ENCODE measurements around the gene CBS. TPM values are rescaled to one million over a fixed set of nuclear protein-coding genes. Genes with fewer than 3 reads are reported as not detected.
A peak's percentile ranks its signal among the peaks of the same experiment; 100 is the strongest.

The CBS gene
- total RNA-seq, 1 donor from 2014 or later: 165 TPM

GRCh38 chr21:43024439-43025136 is 51.0 kb downstream of the CBS start:
- DNase-seq (ENCODE audit: low read depth, low spot score): no peak
- TF ChIP-seq, protein P1, sequence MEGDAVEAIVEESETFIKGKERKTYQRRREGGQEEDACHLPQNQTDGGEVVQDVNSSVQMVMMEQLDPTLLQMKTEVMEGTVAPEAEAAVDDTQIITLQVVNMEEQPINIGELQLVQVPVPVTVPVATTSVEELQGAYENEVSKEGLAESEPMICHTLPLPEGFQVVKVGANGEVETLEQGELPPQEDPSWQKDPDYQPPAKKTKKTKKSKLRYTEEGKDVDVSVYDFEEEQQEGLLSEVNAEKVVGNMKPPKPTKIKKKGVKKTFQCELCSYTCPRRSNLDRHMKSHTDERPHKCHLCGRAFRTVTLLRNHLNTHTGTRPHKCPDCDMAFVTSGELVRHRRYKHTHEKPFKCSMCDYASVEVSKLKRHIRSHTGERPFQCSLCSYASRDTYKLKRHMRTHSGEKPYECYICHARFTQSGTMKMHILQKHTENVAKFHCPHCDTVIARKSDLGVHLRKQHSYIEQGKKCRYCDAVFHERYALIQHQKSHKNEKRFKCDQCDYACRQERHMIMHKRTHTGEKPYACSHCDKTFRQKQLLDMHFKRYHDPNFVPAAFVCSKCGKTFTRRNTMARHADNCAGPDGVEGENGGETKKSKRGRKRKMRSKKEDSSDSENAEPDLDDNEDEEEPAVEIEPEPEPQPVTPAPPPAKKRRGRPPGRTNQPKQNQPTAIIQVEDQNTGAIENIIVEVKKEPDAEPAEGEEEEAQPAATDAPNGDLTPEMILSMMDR (conservative IDR thresholded peaks at IDR 0.05): no peak
- Mint-ChIP-seq H3K4me1 (no peaks in the 10 kb centered on the region), H3K4me3 (no peak overlapping the region), H3K36me3 (ENCODE audit: low read depth) (peaks cover 3% of the 10 kb centered on the region), H3K9me3 (no peaks in the 10 kb centered on the region), H3K27ac (ENCODE audit: unreplicated experiment) (no peak overlapping the region), H3K27me3 (ENCODE audit: low read depth) (no peaks in the 10 kb centered on the region)

DNA sequence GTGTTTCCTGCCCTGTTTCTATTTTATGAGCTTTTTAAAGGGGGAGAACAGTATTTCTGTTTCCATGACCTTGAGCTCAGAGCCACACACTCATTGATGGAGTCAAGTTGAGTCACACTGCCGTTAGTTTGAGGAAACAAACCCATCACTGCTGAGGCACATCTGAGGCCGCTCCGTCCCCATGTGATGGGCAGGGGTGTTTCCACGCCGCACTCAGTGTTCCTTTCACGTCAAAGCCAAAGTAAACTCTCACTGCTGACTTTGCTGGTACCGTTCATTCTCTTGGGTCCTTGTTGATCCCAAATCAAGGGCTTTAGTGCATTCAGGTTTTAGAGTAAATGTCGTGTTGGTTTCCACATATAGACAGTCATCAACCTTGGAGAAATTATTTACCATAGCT is 52.5 kb downstream of the CBS start:
- H3K4me3 Mint-ChIP-seq: no peak overlapping the region
- TF ChIP-seq, protein P1 (conservative IDR thresholded peaks at IDR 0.05): no peak
- no peaks in the 10 kb centered on the region for H3K27me3 Mint-ChIP-seq (ENCODE audit: low read depth)
- H3K36me3 Mint-ChIP-seq (ENCODE audit: low read depth): no peaks in the 10 kb centered on the region
- H3K27ac Mint-ChIP-seq (ENCODE audit: unreplicated experiment): no peak overlapping the region
- no peaks in the 10 kb centered on the region for H3K4me1 Mint-ChIP-seq
- no peaks in the 10 kb centered on the region for H3K9me3 Mint-ChIP-seq
- no peak for DNase-seq (ENCODE audit: low read depth, low spot score)

- no peaks in the 10 kb centered on the region for H3K27me3 Mint-ChIP-seq (ENCODE audit: low read depth)
- no peaks in the 10 kb centered on the region for H3K36me3 Mint-ChIP-seq (ENCODE audit: low read depth)
- TF ChIP-seq, protein P1 (conservative IDR thresholded peaks at IDR 0.05): no peak
- H3K9me3 Mint-ChIP-seq: no peaks in the 10 kb centered on the region
- no peak for DNase-seq (ENCODE audit: low read depth, low spot score)
- H3K4me3 Mint-ChIP-seq: no peak overlapping the region
- no peaks in the 10 kb centered on the region for H3K4me1 Mint-ChIP-seq
- no peak overlapping the region for H3K27ac Mint-ChIP-seq (ENCODE audit: unreplicated experiment)
These were observed 53.7 kb downstream of the CBS start for GRCh38 chr21:43021756-43022600.

DNA sequence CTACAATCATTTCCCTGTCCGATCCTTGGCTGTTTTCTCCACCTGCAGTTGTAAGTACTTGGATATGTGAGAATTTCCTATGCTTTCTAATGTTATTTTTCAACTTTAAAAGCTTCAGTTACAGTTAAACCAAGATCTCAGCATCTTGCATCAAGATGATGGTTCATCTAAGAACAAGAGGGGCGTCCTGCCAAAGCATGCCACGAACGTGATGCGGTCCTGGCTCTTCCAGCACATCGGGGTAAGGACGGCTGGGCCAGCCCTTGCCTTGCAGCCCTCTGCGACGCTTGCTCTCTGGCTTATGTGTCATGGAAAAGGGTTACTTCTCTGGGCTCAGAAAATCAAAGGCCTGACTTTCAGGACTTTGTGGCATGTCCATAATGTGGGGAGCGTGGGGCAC is 54.4 kb downstream of the CBS start:
- H3K9me3 Mint-ChIP-seq: no peaks in the 10 kb centered on the region
- H3K4me1 Mint-ChIP-seq: no peaks in the 10 kb centered on the region
- TF ChIP-seq, protein P1 (conservative IDR thresholded peaks at IDR 0.05): no peak
- H3K4me3 Mint-ChIP-seq: no peak overlapping the region
- DNase-seq (ENCODE audit: low read depth, low spot score): no peak
- no peaks in the 10 kb centered on the region for H3K27me3 Mint-ChIP-seq (ENCODE audit: low read depth)
- peak overlapping the region; percentile 51 for H3K27ac Mint-ChIP-seq (ENCODE audit: unreplicated experiment)
- H3K36me3 Mint-ChIP-seq (ENCODE audit: low read depth): no peaks in the 10 kb centered on the region

DNA sequence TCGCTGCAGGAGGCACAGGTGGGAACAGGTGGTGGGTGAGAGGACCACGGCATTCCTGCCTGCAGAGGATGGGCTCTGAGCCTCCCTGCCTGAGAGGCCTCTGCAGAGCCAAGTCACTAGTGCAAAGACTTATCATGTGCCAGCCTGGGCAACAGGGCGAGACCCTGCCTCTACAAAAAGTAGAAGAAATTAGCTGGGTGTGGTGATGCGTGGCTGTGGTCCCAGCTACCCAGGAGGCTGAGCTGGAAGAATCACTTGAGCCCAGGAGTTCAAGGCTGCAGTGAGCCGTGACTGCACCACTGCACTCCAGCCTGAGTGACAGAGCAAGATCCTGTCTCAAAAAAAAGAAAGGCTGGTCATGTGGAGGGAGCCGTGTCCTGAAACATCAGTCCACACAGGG is 54.9 kb downstream of the CBS start:
- TF ChIP-seq, protein P1 (conservative IDR thresholded peaks at IDR 0.05): no peak
- Mint-ChIP-seq H3K9me3 (no peaks in the 10 kb centered on the region), H3K27ac (ENCODE audit: unreplicated experiment) (peak overlapping the region; percentile 78), H3K4me1 (no peaks in the 10 kb centered on the region), H3K36me3 (ENCODE audit: low read depth) (no peaks in the 10 kb centered on the region), H3K27me3 (ENCODE audit: low read depth) (no peaks in the 10 kb centered on the region), H3K4me3 (no peak overlapping the region)
- no peak for DNase-seq (ENCODE audit: low read depth, low spot score)

Data from neural crest cell (in vitro differentiated cells).